ENCODE data around the gene TMEM108. TPM values are rescaled to one million over a fixed set of nuclear protein-coding genes. Genes with fewer than 3 reads are reported as not detected.

TMEM108 gene
- total RNA-seq, 2 experiments from 2014 or later = not detected

DNA sequence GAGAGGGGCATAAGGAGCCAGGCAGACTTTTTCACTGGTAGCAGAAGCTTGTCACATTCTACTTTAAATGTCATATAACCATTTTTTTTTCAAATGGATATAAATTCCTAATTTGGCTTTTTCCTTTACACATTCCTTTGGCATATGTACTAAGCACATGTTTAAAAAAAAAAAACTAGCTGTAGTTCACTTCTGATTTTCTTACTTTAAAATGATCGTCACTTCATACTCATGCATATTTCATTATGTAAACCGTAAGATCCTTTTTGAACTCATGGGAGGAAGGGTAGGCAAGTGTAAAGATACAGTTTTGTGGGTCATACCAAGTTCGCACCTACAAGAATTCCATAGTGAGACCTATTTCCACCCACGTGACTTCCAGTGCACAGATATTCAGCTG lies 316.5 kb downstream of the TMEM108 start:
- POLR2A ChIA-PET = no interaction called here
- DNase-seq = no peak
- Mint-ChIP-seq H3K4me3 (no peak overlapping the region), H3K27ac (no peak overlapping the region), H3K27me3 (peaks cover 12% of the 10 kb centered on the region), H3K36me3 (ENCODE audit: low read depth) (no peaks in the 10 kb centered on the region), H3K9me3 (ENCODE audit: low read depth) (peaks cover 6% of the 10 kb centered on the region), H3K4me1 (no peaks in the 10 kb centered on the region)
- CTCF ChIA-PET = interaction anchor here (0.7 to 0.8 kb wide), 2 partner anchors 14 to 417 kb away, joined by 3 read pairs; no protein-coding TSS in a partner anchor
- no peak for ATAC-seq
- intact Hi-C loops (cut with DNase I, micrococcal nuclease) = no loop called here

DNA sequence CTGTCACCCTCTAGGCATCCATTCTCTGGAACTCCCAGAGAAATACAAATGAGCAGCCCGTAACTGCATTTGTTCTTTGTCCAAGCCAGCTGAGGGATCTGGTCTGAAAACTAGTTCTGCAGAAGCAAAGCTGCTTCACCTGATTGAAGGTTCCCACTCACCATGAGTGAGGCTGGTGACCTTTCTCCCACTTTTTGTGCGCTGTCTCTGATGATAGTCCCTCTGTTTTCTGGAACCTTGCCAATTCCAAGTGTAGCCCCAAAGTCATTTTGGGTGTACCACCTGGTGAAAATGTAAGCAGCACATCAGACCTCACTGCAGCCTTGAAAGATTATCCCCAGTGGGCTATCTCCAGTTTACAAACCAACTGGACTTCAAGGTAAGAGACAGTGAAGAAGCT lies 322.3 kb downstream of the TMEM108 start:
- ChIA-PET CTCF (no interaction called here), POLR2A (no interaction called here)
- ATAC-seq (no peak), DNase-seq (no peak)
- intact Hi-C loops (cut with DNase I, micrococcal nuclease) = no loop called here
- H3K4me1 Mint-ChIP-seq = no peaks in the 10 kb centered on the region
- H3K27me3 Mint-ChIP-seq = peaks cover 12% of the 10 kb centered on the region
- H3K4me3 Mint-ChIP-seq = no peak overlapping the region
- H3K27ac Mint-ChIP-seq = no peak overlapping the region
- H3K9me3 Mint-ChIP-seq (ENCODE audit: low read depth) = peaks cover 6% of the 10 kb centered on the region
- no peaks in the 10 kb centered on the region for H3K36me3 Mint-ChIP-seq (ENCODE audit: low read depth)

DNA sequence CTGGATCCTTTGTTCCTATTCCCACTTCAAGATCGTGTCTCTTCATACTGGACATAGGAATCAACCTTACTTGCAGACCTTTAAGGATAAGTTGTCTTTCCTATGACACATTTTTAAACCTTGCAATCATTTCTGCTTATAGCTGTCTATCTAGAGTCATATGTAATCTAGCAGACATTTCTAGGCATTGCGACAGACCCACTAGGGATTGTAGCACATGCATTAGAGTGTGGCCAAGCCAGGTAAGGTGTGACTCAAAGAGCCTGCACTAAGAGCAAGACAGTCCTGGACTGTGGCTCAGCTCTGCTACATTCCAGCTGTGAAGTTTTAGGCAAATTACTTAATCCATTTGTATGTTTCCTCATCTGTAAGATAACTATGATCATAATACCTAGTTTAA lies 322.8 kb downstream of the TMEM108 start:
- H3K36me3 Mint-ChIP-seq (ENCODE audit: low read depth) = no peaks in the 10 kb centered on the region

DNA sequence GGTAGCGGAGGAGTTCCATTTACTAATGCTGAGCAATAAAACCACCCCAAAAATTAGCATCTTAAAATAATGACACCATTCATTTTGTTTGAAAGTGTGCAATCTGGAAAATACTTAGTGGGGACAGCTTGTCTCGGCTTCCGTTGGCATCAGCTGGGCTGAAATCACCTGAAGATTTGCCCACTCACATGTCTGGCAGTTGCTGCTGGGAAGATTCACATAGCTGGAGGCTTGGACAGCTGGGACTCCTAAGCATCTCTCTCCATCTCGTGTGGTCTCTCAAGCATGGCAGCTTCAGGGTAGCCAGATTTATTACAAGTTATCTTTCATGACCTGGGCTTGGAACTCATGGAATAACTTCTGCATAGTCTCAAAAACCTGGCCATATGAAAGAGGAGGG lies 323.2 kb downstream of the TMEM108 start:
- H3K27ac Mint-ChIP-seq = no peak overlapping the region
- no peaks in the 10 kb centered on the region for H3K36me3 Mint-ChIP-seq (ENCODE audit: low read depth)
- CTCF ChIA-PET = no interaction called here
- peaks cover 8% of the 10 kb centered on the region for H3K27me3 Mint-ChIP-seq
- POLR2A ChIA-PET = no interaction called here
- no peaks in the 10 kb centered on the region for H3K4me1 Mint-ChIP-seq
- no peak for ATAC-seq
- no peak overlapping the region for H3K4me3 Mint-ChIP-seq
- intact Hi-C loops (cut with DNase I, micrococcal nuclease) = no loop called here
- H3K9me3 Mint-ChIP-seq (ENCODE audit: low read depth) = peaks cover 3% of the 10 kb centered on the region
- no peak for DNase-seq

More for the DNA sequence above, 322.8 kb downstream of the TMEM108 start:
- ATAC-seq = no peak
- CTCF ChIA-PET = no interaction called here
- POLR2A ChIA-PET = no interaction called here
- no peak overlapping the region for H3K27ac Mint-ChIP-seq
- H3K4me1 Mint-ChIP-seq = no peaks in the 10 kb centered on the region
- intact Hi-C loops (cut with DNase I, micrococcal nuclease) = no loop called here
- no peak overlapping the region for H3K4me3 Mint-ChIP-seq
- peaks cover 11% of the 10 kb centered on the region for H3K27me3 Mint-ChIP-seq
- H3K9me3 Mint-ChIP-seq (ENCODE audit: low read depth) = peaks cover 6% of the 10 kb centered on the region
- DNase-seq = no peak

DNA sequence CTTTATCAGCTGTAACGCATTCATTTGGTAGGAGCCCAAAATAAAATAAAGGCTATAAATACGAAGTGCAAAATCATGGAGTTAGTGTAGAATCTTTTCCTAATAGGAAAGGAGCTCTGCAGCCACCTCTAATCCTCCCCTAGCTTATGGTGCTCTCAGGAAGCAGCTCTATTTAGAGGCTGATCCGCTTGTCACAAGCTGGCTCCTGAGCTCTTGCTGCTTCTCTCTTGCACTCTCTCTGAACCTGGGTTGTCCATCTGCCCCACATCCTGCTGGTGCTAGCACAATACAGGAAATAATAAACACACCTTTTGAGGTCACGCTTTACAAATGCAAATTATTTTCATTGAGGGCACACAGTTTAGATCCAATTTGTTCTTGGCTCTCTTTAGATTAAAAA lies 324.3 kb downstream of the TMEM108 start:
- ATAC-seq = no peak
- intact Hi-C loops (cut with DNase I, micrococcal nuclease) = no loop called here
- POLR2A ChIA-PET = no interaction called here

DNA sequence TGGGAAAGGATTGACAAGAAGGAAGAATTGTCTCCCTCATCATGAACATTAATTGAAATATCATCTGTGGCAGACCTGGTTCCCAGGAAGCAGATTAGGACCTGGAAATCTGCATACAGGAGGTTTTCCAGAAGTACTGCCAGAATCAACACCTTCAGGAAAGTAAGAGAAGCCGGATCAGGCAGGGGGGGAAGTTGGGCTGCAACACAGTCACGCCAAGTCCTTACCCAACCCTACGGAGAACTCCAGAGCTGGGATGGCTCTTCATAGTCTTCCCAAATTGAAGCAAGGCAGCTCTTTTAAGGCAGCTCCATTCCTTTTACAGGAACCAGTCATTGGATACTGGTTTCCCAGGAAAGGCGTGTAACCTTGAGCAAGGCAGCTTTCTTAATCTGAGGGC lies 326.5 kb downstream of the TMEM108 start:
- Mint-ChIP-seq H3K27ac (no peak overlapping the region), H3K36me3 (ENCODE audit: low read depth) (no peaks in the 10 kb centered on the region), H3K4me3 (no peak overlapping the region), H3K9me3 (ENCODE audit: low read depth) (no peaks in the 10 kb centered on the region), H3K4me1 (no peaks in the 10 kb centered on the region), H3K27me3 (peaks cover 3% of the 10 kb centered on the region)
- intact Hi-C loops (cut with DNase I, micrococcal nuclease) = no loop called here
- ATAC-seq (no peak), DNase-seq (no peak)
- ChIA-PET CTCF (interaction anchor here (0.7 to 1.0 kb wide), 3 partner anchors 18 to 49 kb away, joined by 3 to 4 read pairs (median 3); no protein-coding TSS in a partner anchor), POLR2A (no interaction called here)

More for the DNA sequence above, 324.3 kb downstream of the TMEM108 start:
- CTCF ChIA-PET = interaction anchor here (0.7 kb wide), 1 partner anchor 165 kb away, joined by 3 read pairs; no protein-coding TSS in a partner anchor
- Mint-ChIP-seq H3K36me3 (ENCODE audit: low read depth) (no peaks in the 10 kb centered on the region), H3K4me1 (no peaks in the 10 kb centered on the region), H3K4me3 (no peak overlapping the region), H3K27me3 (peaks cover 8% of the 10 kb centered on the region), H3K27ac (no peak overlapping the region), H3K9me3 (ENCODE audit: low read depth) (no peaks in the 10 kb centered on the region)
- DNase-seq = no peak

DNA sequence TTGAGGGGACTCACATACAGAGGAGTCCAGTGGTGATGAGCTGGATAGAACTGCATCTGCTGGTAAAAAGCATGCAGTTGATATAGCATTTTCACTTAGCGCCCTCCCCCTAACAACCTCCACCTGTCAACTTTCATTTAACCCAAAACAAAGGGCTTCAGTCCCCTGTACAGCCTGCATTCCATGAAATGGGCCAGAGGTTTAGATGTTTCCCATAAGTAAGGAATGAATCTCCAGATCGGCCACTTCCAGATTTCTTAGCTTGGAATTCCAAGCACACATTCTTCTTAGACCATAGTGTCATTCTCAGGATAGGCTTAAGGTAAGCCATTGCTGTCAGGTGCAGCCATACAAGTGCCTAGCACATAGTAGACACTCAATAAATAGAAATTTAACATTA lies 328.7 kb downstream of the TMEM108 start:
- ATAC-seq (no peak), DNase-seq (no peak)
- Mint-ChIP-seq H3K36me3 (ENCODE audit: low read depth) (no peaks in the 10 kb centered on the region), H3K9me3 (ENCODE audit: low read depth) (no peaks in the 10 kb centered on the region), H3K27me3 (peaks cover 3% of the 10 kb centered on the region), H3K27ac (no peak overlapping the region), H3K4me1 (no peaks in the 10 kb centered on the region), H3K4me3 (no peak overlapping the region)
- CTCF ChIA-PET = no interaction called here
- intact Hi-C loops (cut with DNase I, micrococcal nuclease) = no loop called here
- POLR2A ChIA-PET = no interaction called here

DNA sequence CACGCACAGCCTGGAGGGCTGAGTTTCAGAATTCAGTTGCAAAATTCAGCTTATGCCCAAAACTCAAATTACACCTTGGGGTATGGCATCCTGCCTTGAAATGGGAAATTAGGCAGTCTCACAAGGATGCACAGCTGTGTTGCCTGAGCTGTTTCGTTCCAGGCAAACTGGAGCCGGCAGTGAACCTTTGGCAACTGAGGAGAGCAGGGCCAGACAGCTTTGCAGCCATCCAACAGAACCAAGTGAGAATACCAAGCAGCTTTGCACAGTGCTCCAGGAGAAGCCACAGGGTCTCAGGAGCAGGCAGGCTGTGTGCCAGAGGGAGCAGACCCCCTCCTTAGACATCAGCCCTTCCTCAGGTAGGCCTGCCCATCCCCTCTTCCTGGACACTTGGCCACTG lies 329.2 kb downstream of the TMEM108 start:
- ChIA-PET CTCF (interaction anchor here (0.7 kb wide), 1 partner anchor 339 kb away, joined by 3 read pairs; no protein-coding TSS in a partner anchor), POLR2A (no interaction called here)
- no peak overlapping the region for H3K27ac Mint-ChIP-seq
- no peak overlapping the region for H3K4me3 Mint-ChIP-seq
- DNase-seq (no peak), ATAC-seq (no peak)
- H3K4me1 Mint-ChIP-seq = no peaks in the 10 kb centered on the region
- no peaks in the 10 kb centered on the region for H3K9me3 Mint-ChIP-seq (ENCODE audit: low read depth)
- intact Hi-C loops (cut with DNase I, micrococcal nuclease) = no loop called here
- H3K27me3 Mint-ChIP-seq = peaks cover 3% of the 10 kb centered on the region
- H3K36me3 Mint-ChIP-seq (ENCODE audit: low read depth) = no peaks in the 10 kb centered on the region

DNA sequence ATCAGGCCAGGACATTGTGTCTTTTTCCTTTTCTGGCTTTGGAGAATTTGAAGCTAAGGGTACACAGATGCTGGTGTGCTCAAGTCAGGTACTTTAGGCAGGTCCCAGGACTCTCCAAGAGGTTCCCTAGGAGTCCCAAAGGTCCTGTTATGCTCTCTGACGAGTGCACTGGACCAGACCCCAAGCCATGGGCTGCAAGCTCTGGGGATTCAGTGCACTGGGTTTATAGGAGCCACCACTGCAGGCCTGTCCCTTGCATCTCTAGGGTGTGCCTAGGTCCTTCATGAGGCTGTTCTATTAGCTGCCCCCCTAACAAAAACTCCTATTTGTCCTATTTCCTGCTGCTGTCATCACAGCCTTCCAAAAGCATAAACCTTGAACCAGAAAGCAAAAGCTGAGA lies 329.8 kb downstream of the TMEM108 start:
- CTCF ChIA-PET = interaction anchor here (0.6 to 0.7 kb wide), 3 partner anchors 13 to 740 kb away, joined by 3 read pairs; no protein-coding TSS in a partner anchor
- intact Hi-C loops (cut with DNase I, micrococcal nuclease) = no loop called here
- ATAC-seq = no peak

DNA sequence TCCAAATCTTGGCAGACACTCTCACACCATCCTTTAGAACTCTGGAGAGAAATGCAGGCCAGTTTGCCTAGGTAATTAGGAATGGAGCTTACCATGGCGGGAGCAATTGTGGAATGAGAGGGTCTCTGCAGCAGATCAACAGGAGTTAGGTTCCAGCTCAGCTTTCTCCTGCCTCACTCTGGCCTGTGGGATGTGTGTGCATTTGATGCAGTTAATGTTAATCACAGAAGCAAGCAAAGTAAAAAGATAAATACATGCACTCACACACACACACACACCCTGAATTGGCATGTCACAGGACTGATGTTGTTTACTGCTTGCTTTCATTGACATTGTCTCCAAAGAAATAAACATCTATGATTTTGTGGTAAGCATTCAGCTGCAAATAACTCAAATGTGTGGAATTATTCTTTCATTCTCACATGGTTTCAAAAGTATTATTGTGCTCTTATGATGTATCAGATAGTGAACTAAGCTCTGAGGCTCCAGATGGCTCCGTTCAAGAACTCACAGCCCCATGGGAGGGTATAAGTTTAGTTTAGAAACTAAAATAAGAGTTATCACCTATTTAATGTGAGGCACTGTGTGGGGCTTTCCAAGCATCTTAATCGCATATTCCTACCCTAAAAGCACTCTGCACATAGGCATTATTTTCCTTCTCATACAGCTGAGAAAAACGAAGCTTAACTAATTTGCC lies 330.3 kb downstream of the TMEM108 start:
- CTCF ChIA-PET = interaction anchor here (0.6 to 0.7 kb wide), 3 partner anchors 14 to 740 kb away, joined by 3 read pairs; no protein-coding TSS in a partner anchor
- H3K9me3 Mint-ChIP-seq (ENCODE audit: low read depth) = no peaks in the 10 kb centered on the region
- H3K36me3 Mint-ChIP-seq (ENCODE audit: low read depth) = no peaks in the 10 kb centered on the region

More for the DNA sequence above, 329.8 kb downstream of the TMEM108 start:
- H3K4me3 Mint-ChIP-seq = no peak overlapping the region
- DNase-seq = no peak
- H3K4me1 Mint-ChIP-seq = no peaks in the 10 kb centered on the region
- H3K36me3 Mint-ChIP-seq (ENCODE audit: low read depth) = no peaks in the 10 kb centered on the region
- no peak overlapping the region for H3K27ac Mint-ChIP-seq
- H3K27me3 Mint-ChIP-seq = peaks cover 3% of the 10 kb centered on the region
- POLR2A ChIA-PET = no interaction called here
- H3K9me3 Mint-ChIP-seq (ENCODE audit: low read depth) = no peaks in the 10 kb centered on the region

DNA sequence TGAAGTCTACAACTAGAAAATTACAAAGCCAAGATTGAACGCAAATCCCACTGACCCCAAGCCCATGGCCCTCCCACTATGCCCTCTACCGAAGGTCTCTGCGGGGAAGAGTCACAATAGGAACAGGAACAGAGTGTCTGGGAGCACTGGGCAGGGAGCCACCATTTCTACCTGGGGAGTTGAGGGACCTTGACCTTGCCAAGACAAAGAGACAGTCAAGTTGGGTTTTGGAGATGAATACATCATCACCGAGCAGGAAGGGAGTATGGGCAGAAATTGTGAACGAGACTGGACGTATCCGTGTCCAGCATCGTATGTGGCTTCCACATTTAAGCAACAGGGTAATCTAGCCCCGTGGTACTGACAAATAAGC lies 330.9 kb downstream of the TMEM108 start:
- Mint-ChIP-seq H3K9me3 (ENCODE audit: low read depth) (no peaks in the 10 kb centered on the region), H3K4me1 (no peaks in the 10 kb centered on the region), H3K4me3 (no peak overlapping the region), H3K27ac (no peak overlapping the region), H3K27me3 (peaks cover 3% of the 10 kb centered on the region), H3K36me3 (ENCODE audit: low read depth) (no peaks in the 10 kb centered on the region)
- ChIA-PET CTCF (no interaction called here), POLR2A (no interaction called here)
- no peak for DNase-seq
- intact Hi-C loops (cut with DNase I, micrococcal nuclease) = no loop called here
- ATAC-seq = no peak

More for the DNA sequence above, 330.3 kb downstream of the TMEM108 start:
- intact Hi-C loops (cut with DNase I, micrococcal nuclease) = no loop called here
- Mint-ChIP-seq H3K4me3 (no peak overlapping the region), H3K27me3 (peaks cover 3% of the 10 kb centered on the region), H3K27ac (no peak overlapping the region), H3K4me1 (no peaks in the 10 kb centered on the region)
- POLR2A ChIA-PET = no interaction called here
- ATAC-seq (no peak), DNase-seq (no peak)

DNA sequence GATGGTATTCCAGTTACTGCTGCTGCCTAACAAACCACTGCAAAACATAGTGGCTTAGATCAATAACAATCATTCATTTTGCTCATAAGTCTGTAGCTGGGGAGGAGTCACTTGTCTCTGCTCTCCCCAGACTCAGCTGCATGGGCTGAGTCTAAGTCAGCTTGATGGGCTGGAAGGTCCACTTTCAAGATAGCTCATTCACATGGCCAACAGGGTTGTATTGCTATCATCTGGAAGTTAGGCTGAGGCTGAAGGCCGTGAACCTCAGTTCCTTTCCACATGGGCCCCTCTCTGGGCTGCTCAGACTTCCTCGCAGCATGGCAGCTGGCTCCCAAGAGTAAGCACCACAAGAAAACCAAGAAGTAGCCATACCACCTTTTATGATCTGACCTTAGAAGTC lies 333.0 kb downstream of the TMEM108 start:
- no peaks in the 10 kb centered on the region for H3K4me1 Mint-ChIP-seq
- DNase-seq (no peak), ATAC-seq (no peak)
- intact Hi-C loops (cut with DNase I, micrococcal nuclease) = no loop called here
- ChIA-PET CTCF (interaction anchor here (0.8 to 0.9 kb wide), 2 partner anchors 14 to 26 kb away, joined by 3 read pairs; no protein-coding TSS in a partner anchor), POLR2A (no interaction called here)
- H3K27ac Mint-ChIP-seq = no peak overlapping the region
- H3K9me3 Mint-ChIP-seq (ENCODE audit: low read depth) = no peaks in the 10 kb centered on the region
- H3K27me3 Mint-ChIP-seq = no peaks in the 10 kb centered on the region
- no peak overlapping the region for H3K4me3 Mint-ChIP-seq
- no peaks in the 10 kb centered on the region for H3K36me3 Mint-ChIP-seq (ENCODE audit: low read depth)
